ENCODE measurements around the gene FAM32A. TPM values are rescaled to one million over a fixed set of nuclear protein-coding genes. Genes with fewer than 3 reads are reported as not detected.

FAM32A gene
- total RNA-seq, 1 donor from 2014 or later: 84.4 TPM

- Mint-ChIP-seq H3K9me3 (no peaks in the 10 kb centered on the region), H3K4me3 (no peak overlapping the region), H3K27me3 (ENCODE audit: low read depth) (peaks cover 35% of the 10 kb centered on the region), H3K36me3 (ENCODE audit: low read depth) (peaks cover 3% of the 10 kb centered on the region), H3K27ac (ENCODE audit: unreplicated experiment) (no peak overlapping the region), H3K4me1 (peaks cover 14% of the 10 kb centered on the region)
- DNase-seq (ENCODE audit: low read depth, low spot score): no peak
- TF ChIP-seq CTCF (conservative IDR thresholded peaks at IDR 0.05): no peak
Measured at GRCh38 chr19:16180611-16181010, 4.6 kb upstream of the FAM32A start.

DNA sequence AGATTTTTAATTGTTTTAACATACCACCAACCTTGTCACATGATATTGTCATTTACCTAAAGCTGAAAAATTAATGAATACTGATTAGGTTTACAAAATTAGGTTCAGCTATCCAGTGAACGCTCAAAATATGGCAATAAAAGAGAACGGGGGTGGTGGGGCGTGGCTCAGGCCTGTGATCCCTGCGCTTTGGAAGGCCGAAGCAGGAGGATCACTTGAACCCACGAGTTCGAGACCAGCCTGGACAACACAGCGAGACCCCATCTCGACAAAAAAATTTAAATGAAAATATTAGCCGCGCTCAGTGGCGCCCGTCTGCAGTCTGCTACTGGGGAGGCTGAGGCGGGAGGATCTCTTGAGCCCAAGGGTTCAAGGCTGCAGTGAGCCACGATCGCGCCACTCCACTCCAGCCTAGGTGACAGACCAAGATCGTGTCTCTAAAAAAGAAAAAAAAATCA is 516 bp upstream of the FAM32A start:
- Mint-ChIP-seq H3K4me3 (peak overlapping the region; percentile 100), H3K9me3 (no peaks in the 10 kb centered on the region), H3K36me3 (ENCODE audit: low read depth) (peaks cover 7% of the 10 kb centered on the region), H3K4me1 (peaks cover 26% of the 10 kb centered on the region), H3K27ac (ENCODE audit: unreplicated experiment) (peak overlapping the region; percentile 95), H3K27me3 (ENCODE audit: low read depth) (peaks cover 24% of the 10 kb centered on the region)
- DNase-seq (ENCODE audit: low read depth, low spot score): no peak
- TF ChIP-seq CTCF (conservative IDR thresholded peaks at IDR 0.05): no peak

DNA sequence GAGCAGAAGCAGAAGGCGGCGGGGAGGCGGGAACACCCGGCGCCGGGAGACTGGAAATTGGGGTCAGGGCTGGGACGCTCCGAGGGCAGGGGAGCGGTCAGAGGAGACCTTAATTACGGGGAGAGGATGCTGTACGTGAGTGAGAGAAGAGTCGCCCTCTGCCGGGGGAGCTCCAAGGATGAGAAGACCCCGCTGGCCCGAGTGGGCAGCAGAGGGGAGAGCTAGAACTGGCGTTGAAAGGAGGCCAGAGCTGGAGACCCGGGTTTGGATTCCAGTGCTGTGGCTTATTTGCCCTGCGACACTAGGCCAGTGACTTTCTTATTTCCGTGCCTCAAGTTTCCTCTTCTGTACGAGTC is 536 bp downstream of the FAM32A start:
- Mint-ChIP-seq H3K36me3 (ENCODE audit: low read depth) (peaks cover 7% of the 10 kb centered on the region), H3K27me3 (ENCODE audit: low read depth) (peaks cover 16% of the 10 kb centered on the region), H3K4me1 (peaks cover 26% of the 10 kb centered on the region), H3K27ac (ENCODE audit: unreplicated experiment) (peak overlapping the region; percentile 95), H3K4me3 (peak overlapping the region; percentile 100), H3K9me3 (no peaks in the 10 kb centered on the region)
- peak; percentile 61 for TF ChIP-seq CTCF (conservative IDR thresholded peaks at IDR 0.05)
- peak; percentile 57 for DNase-seq (ENCODE audit: low read depth, low spot score)

DNA sequence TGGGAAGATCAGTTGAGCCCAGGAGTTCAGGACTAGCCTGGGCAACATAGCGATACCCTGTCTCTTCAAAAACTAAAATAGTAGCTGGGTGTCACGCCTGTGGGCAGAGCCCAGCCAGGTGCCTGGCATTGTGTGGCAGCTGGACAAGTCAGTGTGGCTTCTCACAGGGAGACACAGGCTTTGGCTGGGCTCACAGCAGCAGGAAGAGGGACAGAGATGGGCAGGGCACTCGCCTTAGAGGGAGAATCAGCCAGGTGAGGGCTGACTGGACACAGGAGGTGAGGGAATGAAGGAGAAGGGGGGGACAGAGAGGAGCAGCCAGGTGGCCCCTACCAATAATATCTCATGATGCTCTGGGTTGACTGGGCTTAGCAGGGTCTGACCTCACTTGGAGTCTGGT is 3.3 kb downstream of the FAM32A start:
- no peak for DNase-seq (ENCODE audit: low read depth, low spot score)
- peaks cover 21% of the 10 kb centered on the region for H3K4me1 Mint-ChIP-seq
- no peak overlapping the region for H3K27ac Mint-ChIP-seq (ENCODE audit: unreplicated experiment)
- no peak for TF ChIP-seq CTCF (conservative IDR thresholded peaks at IDR 0.05)
- peaks cover 7% of the 10 kb centered on the region for H3K36me3 Mint-ChIP-seq (ENCODE audit: low read depth)
- H3K27me3 Mint-ChIP-seq (ENCODE audit: low read depth): peaks cover 5% of the 10 kb centered on the region
- H3K9me3 Mint-ChIP-seq: no peaks in the 10 kb centered on the region
- H3K4me3 Mint-ChIP-seq: peak overlapping the region; percentile 70

DNA sequence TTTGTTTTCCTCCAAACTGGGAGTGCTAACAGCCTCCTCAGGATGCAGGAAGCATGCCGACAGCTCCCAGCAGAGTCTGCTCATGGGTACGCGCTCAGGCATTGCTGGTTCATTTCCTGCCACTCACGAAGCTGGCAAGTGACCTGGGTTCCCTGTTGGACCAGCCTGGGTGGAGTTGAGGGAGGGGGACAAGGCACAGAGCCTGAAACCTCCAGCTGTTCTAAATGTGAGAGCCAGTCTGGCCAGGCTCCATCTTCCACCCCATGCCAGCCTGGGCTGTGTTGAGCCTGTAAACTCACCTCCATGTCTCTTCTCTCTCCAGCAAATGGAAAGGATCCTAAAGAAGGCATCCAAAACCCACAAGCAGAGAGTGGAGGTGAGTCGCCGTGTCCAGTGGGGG is 5.0 kb downstream of the FAM32A start:
- DNase-seq (ENCODE audit: low read depth, low spot score): no peak
- no peak for TF ChIP-seq CTCF (conservative IDR thresholded peaks at IDR 0.05)
- Mint-ChIP-seq H3K27ac (ENCODE audit: unreplicated experiment) (no peak overlapping the region), H3K36me3 (ENCODE audit: low read depth) (peaks cover 6% of the 10 kb centered on the region), H3K27me3 (ENCODE audit: low read depth) (no peaks in the 10 kb centered on the region), H3K4me1 (peaks cover 17% of the 10 kb centered on the region), H3K9me3 (no peaks in the 10 kb centered on the region), H3K4me3 (peak overlapping the region; percentile 47)

DNA sequence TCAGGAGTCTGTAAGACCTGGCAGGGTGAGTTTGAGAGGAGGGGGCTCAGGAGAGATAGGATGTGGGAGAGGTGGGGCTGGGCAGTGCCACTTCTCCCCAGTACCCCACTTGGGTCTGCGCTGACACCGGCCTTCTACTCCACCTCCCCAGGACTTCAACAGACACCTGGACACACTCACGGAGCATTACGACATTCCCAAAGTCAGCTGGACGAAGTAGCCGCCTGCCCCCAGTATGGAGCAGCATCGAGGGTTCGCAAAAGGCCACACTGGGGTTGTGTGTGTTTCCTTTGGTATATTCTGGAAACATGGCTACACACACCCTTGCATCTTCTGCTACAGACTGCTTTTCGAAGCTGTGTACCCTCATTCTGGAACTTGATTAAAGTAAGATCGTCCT is 5.5 kb downstream of the FAM32A start:
- DNase-seq (ENCODE audit: low read depth, low spot score): no peak
- H3K27me3 Mint-ChIP-seq (ENCODE audit: low read depth): no peaks in the 10 kb centered on the region
- TF ChIP-seq CTCF (conservative IDR thresholded peaks at IDR 0.05): no peak
- H3K36me3 Mint-ChIP-seq (ENCODE audit: low read depth): peaks cover 3% of the 10 kb centered on the region
- peaks cover 11% of the 10 kb centered on the region for H3K4me1 Mint-ChIP-seq
- H3K27ac Mint-ChIP-seq (ENCODE audit: unreplicated experiment): no peak overlapping the region
- no peaks in the 10 kb centered on the region for H3K9me3 Mint-ChIP-seq
- peak overlapping the region; percentile 41 for H3K4me3 Mint-ChIP-seq

Measured in neural crest cell (in vitro differentiated cells).